HepG2 (cell line): ENCODE data around the gene STIP1. TPM values are rescaled to one million over a fixed set of nuclear protein-coding genes. Genes with fewer than 3 reads are reported as not detected.
A peak's percentile ranks its signal among the peaks of the same experiment; 100 is the strongest.

Experiments
- CHD4 ChIP-seq: fragments of 200-600 bp; sonication (generic); IDR thresholded peaks from 2 replicates; pipeline ENCODE4 v1.7.0; 2017; ENCODE audit warnings: mild to moderate bottlenecking, low read length, borderline replicate concordance
- FOXK2 ChIP-seq: fragments of 450-650 bp; IDR thresholded peaks from 2 replicates; pipeline ENCODE4 v1.6.1; 2016
- PATZ1 ChIP-seq: sonication (generic); formaldehyde crosslinking; IDR thresholded peaks from 2 replicates; pipeline ENCODE4 v1.4.0; 2020; ENCODE audit warnings: missing genetic modification reagents
- SMAD3 ChIP-seq: sonication (generic); formaldehyde crosslinking; IDR thresholded peaks from 2 replicates; pipeline ENCODE4 v1.4.0; 2020; ENCODE audit warnings: missing genetic modification reagents
- SMYD3 ChIP-seq: sonication (generic); formaldehyde crosslinking; IDR thresholded peaks from 2 replicates; pipeline ENCODE4 v1.8.1; 2023; ENCODE audit warnings: mild to moderate bottlenecking, missing genetic modification reagents
- SOX6 ChIP-seq, 2 experiments: fragments of 450-650 bp in 1 of 2; sonication (generic) in 1 of 2; formaldehyde crosslinking in 1 of 2; IDR thresholded peaks; 2 replicates each; pipeline versions ENCODE4 v1.4.0 to v1.6.1; 2017 to 2020; ENCODE audit warnings: antibody characterized with exemption in 1 of 2, mild to moderate bottlenecking in 1 of 2, missing genetic modification reagents in 1 of 2
- SPEN ChIP-seq: sonication (generic); formaldehyde crosslinking; IDR thresholded peaks from 2 replicates; pipeline ENCODE4 v1.5.1; 2020; ENCODE audit warnings: low read depth, mild to moderate bottlenecking, missing genetic modification reagents
- ZFP36L1 ChIP-seq: sonication (generic); formaldehyde crosslinking; IDR thresholded peaks from 2 replicates; pipeline ENCODE4 v1.8.0; 2022; ENCODE audit warnings: mild to moderate bottlenecking, missing genetic modification reagents, moderate library complexity
- ZHX2 ChIP-seq, 2 experiments: sonication (generic) in 1 of 2; formaldehyde crosslinking in 1 of 2; IDR thresholded peaks; 2 replicates each; pipeline versions ENCODE4 v1.6.1 to v1.9.0; 2014 to 2022; ENCODE audit warnings: antibody characterized with exemption in 1 of 2, borderline replicate concordance in 1 of 2, inconsistent platforms in 1 of 2, low read depth in 1 of 2, missing genetic modification reagents in 1 of 2
- ZNF335 ChIP-seq: sonication (generic); formaldehyde crosslinking; IDR thresholded peaks from 2 replicates; pipeline ENCODE4 v1.4.0; 2020; ENCODE audit warnings: missing genetic modification reagents
- ZNF34 ChIP-seq: sonication (generic); formaldehyde crosslinking; IDR thresholded peaks from 2 replicates; pipeline ENCODE4 v1.4.0; 2020; ENCODE audit warnings: mild to moderate bottlenecking, missing genetic modification reagents, borderline replicate concordance
- ZNF503 ChIP-seq: sonication (generic); formaldehyde crosslinking; IDR thresholded peaks from 2 replicates; pipeline ENCODE4 v1.4.0; 2020; ENCODE audit warnings: missing genetic modification reagents
- ZNF792 ChIP-seq: IDR thresholded peaks from 2 replicates; pipeline ENCODE4 v1.6.1; 2016
- polyA plus RNA-seq, 8 experiments: library from polyadenylated mRNA; depleted of rRNA in 3 of 8; stranded (reverse) in 7 of 8; unstranded in 1 of 8; fragments of >200 nt; fragmentation: Illumina TruSeq in 4 of 8; extraction: Trizol in 4 of 8; gene quantifications; 2 replicates each; pipeline versions ENCODE4 v1.2.1 to v1.2.3, GENCODE V29; 2011 to 2016; ENCODE audit warnings: low read depth in 4 of 8, missing spikeins in 1 of 8, mixed read lengths in 1 of 8; ENCODE audit not compliant: insufficient read depth in 1 of 8
- total RNA-seq, 5 experiments: library from RNA; depleted of rRNA; stranded (reverse); fragments of >200 nt; fragmentation: Illumina TruSeq; extraction: Trizol; gene quantifications; 2 replicates each; pipeline ENCODE4 v1.2.3, GENCODE V29; 2016; ENCODE audit warnings: low read depth in 1 of 5
- TF ChIP-seq, protein P1 (sequence below): sonication (generic); formaldehyde crosslinking; IDR thresholded peaks from 2 replicates; pipeline ENCODE4 v1.8.1; 2023; ENCODE audit warnings: missing genetic modification reagents, inconsistent platforms, borderline replicate concordance
- TF ChIP-seq, protein P2 (sequence below): sonication (generic); formaldehyde crosslinking; IDR thresholded peaks from 2 replicates; pipeline ENCODE4 v1.4.0; 2020; ENCODE audit warnings: missing genetic modification reagents

STIP1 gene
- total and polyA plus RNA-seq, 2 of the 13 experiments (the other 11 are each of a cell fraction or from before 2014, with no cell fraction given): 81.1 to 217 TPM

DNA sequence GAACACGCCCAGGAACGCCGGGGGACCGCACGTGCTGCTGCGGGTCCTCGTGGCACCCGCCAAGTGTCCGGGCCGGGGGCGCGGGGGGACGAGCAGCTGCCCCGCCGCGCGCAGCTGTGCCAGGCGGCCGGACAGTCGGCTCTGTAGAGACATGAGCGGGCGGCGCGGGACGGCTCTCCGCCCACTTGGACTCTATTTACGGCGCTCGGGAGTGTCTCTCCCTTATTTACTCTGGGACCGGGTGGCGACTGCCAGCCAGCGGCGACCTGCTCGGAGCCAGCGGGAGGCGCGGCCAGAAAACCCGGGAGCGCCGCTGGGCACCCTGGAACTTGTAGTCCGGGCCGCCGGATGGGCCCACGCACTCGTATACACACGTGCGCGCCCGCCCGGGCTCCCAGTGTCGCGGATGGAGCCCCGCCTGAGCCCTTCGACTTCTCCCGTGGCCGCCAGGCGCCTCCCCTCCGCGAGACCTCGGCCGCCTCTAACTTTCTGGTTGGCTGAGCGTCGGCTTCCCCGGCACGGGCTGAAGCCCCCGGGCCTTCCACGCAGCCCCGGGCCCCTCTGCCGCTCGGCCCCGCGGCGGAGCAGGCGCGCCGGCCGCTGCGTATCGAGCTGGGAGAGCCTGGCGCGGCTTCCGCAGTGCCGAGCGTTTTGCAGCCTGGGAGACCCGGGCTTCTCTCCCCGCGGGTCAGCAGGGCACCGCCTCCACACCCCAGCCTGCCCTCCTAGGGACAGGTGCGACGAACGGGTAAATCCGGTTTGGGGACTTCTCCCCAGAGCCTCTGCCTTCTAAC lies 19.9 kb upstream of the STIP1 start, which contains the start of gene MACROD1 (continued):
- TF ChIP-seq SMAD3 (peak; percentile 56; the same call in 1 of the 2 replicates), ZHX2 (IDR thresholded peaks at IDR 0.05; ENCODE audit: low read depth) (peak; percentile 60), ZHX2 (CRISPR knock-in tag; IDR thresholded peaks at IDR 0.05; ENCODE audit: borderline replicate concordance) (no peak), ZFP36L1 (peak; percentile 74; the same call in 1 of the 2 replicates), SOX6 (IDR thresholded peaks at IDR 0.05) (no peak), SOX6 (CRISPR knock-in tag; IDR thresholded peaks at IDR 0.05) (peak; percentile 50; the same call in 1 of the 2 replicates), ZNF34 (CRISPR knock-in tag) (no peak), ZNF792 (CRISPR knock-in tag) (no peak), SPEN (0 out of 2 replicates have a peak, but pooled peaks have one; percentile 46), FOXK2 (0 out of 2 replicates have a peak, but pooled peaks have one; percentile 54), ZNF335 (CRISPR knock-in tag) (peak; percentile 59; the same call in 1 of the 2 replicates), CHD4 (no peak), SMYD3 (CRISPR knock-in tag) (no peak), ZNF503 (0 out of 2 replicates have a peak, but pooled peaks have one; percentile 32), PATZ1 (CRISPR knock-in tag) (peak; percentile 6; the same call in 1 of the 2 replicates)
- TF ChIP-seq, protein P1, sequence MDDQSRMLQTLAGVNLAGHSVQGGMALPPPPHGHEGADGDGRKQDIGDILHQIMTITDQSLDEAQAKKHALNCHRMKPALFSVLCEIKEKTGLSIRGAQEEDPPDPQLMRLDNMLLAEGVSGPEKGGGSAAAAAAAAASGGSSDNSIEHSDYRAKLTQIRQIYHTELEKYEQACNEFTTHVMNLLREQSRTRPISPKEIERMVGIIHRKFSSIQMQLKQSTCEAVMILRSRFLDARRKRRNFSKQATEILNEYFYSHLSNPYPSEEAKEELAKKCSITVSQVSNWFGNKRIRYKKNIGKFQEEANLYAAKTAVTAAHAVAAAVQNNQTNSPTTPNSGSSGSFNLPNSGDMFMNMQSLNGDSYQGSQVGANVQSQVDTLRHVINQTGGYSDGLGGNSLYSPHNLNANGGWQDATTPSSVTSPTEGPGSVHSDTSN (CRISPR knock-in tag): 0 out of 2 replicates have a peak, but pooled peaks have one; percentile 64
- TF ChIP-seq, protein P2, sequence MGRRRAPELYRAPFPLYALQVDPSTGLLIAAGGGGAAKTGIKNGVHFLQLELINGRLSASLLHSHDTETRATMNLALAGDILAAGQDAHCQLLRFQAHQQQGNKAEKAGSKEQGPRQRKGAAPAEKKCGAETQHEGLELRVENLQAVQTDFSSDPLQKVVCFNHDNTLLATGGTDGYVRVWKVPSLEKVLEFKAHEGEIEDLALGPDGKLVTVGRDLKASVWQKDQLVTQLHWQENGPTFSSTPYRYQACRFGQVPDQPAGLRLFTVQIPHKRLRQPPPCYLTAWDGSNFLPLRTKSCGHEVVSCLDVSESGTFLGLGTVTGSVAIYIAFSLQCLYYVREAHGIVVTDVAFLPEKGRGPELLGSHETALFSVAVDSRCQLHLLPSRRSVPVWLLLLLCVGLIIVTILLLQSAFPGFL (CRISPR knock-in tag): 0 out of 2 replicates have a peak, but pooled peaks have one; percentile 6
